Fibroblast of skin of right biceps (primary cell): ENCODE measurements around the gene SMIM14.
"Not testable (repeated sequence)": the region's sequence is repeated elsewhere in the genome, so short reads cannot be mapped to it uniquely, and the experiment has no call there.

ENCODE experiments used
- DNase-seq: peaks from one replicate; pipeline ENCODE4 v3.0.0-alpha.2; 2013

SMIM14 gene

DNA sequence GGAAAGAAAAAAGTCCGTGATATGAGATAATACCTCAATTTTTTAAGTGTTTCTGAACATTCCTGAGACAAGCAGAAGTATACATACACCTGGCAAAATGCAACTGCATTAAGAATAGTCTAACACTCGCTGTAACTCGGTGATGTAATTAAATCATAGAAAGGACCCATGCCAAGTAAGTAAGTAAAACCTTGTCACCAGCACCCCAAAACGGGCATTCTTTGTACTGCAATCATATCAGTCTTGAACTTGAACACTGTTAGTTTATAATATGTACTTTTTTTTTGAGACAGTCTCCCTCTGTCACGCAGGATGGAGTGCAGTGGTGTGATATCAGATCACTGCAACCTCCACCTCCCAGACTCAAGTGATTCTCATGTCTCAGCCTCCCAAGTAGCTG is 47.4 kb downstream of the SMIM14 start:
- DNase-seq, result no peak

DNA sequence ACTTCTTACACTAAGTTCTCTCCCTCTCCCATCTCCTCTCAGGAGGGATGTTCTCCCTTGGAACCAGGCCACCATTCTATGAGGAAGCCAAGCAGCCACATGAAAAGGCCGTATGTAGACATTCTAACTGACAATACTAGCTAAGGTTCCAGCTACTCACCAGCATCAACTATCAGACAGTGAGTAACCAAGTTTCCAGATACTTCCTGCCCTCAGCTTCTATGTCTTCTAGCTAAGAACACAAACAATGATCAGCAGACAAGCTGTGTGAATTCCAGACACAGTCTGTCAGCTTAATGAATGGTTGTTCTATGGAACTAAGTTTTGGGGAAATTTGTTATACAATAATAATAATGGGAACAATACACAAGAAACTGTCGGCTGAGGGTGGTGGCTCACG is 50.8 kb downstream of the SMIM14 start:
- peak; percentile 66 for DNase-seq

DNA sequence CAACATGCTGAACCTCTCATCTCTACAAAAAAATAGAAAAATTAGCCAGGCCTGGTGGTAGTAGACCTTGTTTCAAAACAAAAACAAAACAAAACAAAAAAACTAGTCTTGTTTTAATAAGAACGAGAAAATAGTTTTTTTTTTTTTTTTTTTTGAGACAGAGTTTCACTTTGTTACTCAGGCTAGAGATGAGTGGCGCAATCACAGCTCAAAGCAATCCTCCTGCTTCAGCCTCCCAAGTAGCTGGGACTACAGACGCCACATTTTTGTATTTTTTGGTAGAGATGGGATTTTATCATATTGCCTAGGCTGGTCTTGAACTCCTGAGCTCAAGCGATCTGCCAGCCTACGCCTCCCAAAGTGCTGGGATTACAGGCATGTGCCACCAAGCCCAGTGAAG is 63.7 kb downstream of the SMIM14 start:
- no peak for DNase-seq

DNA sequence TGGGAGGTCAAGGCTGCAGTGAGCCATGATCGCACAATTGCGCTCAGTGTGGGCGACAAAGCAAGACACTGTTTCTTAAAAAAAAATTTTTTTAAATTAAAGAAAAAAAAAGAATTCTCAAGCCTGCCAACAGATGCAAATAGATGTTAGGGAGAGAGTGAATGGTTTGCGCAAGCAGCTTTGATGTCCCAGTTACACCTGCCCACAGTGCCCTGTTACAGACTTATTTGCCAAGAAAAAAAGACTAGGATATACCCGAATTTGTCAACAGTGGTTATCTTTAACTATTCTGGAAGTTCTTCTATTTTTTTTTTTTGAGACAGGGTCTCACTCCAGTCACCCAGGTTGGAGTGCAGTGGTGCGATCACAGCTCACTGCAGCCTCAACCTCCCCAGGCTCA is 67.2 kb downstream of the SMIM14 start:
- DNase-seq, result no peak

DNA sequence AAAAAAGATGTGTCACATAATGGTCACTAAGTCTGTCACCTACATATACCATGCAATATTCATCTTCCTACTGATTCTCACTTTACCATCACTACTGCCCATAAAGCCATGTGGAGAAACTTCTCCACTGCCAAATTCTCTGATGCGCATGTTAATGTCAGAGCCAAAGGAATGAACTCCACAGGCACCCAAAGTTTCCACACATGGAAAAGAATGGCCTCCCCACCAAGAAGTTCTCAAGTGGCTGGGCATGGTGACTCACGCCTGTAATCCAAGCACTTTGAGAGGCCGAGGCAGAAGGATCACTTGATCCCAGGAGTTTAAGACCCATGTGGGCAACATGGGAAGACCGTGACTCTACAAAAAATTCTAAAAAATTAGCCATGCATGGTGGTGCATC is 67.6 kb downstream of the SMIM14 start:
- DNase-seq, result peak; percentile 12

DNA sequence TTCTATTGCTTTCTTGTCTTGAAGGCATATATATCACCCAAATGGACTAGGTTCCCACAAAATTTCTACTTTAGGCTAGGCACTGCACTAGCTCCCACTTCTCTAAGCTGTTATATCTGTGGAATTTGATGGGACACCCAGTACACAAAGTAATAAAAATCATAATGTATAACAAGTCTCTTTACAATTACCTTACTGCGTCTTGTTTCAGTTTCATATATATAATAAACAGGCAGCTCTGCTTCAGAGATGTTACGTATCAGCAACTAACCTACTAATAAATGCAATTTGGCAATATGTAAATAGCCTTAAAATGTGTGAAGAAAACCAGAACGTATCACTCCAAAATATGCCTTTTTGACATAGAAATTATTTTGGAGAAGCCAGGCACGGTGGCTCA is 69.5 kb downstream of the SMIM14 start:
- DNase-seq, result no peak

DNA sequence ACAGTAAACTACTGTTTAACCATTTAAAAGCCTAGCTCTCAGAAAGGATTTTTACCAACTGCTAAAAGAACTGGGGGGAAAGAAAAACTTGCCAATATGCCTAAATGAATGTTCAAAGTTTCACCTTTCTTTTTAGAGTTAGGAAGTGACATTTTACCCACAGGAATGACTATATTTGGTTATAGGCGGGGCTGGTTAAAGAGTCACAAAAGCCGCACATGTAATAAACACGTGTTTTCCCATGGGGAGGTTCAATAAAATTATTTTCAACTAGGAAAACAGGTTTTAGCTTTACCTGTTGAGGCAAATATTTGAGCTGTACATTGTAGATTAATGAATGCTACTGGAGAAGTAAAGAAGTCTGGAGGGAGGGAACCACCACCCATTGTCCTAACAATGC is 69.9 kb downstream of the SMIM14 start:
- no peak for DNase-seq

DNA sequence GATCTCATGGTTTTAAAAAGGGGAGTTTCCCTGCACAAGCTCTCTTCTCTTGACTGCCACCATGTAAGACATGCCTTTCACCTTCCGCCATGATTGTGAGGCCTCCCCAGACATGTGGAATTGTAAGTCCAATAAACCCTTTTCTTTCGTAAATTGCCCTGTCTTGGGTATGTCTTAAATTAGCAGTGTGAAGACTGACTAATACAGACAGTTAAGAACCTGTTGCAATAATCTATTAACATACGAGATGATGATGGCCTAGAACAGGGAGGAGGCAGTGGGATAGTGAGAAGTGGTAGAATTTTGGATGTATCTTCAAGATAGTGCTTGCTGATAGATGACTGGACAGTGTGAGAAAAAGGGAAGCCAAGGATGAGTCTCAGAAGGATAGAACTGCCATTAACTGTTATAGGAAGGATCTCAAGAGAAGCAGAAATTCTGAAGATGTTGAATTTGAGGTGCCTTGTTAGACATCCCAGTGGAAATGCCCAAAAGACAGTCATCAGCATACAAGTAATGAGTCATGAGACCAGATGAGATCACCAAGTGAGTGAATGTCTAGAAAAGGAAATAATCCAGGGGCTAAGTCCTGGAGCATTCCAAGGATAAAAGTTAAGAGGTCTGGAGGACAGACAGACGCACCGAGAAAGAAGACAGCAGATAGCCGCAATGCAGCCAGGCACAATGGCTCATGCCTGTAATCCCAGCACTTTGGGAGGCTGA is 72.6 kb downstream of the SMIM14 start:
- peak; percentile 92 for DNase-seq

DNA sequence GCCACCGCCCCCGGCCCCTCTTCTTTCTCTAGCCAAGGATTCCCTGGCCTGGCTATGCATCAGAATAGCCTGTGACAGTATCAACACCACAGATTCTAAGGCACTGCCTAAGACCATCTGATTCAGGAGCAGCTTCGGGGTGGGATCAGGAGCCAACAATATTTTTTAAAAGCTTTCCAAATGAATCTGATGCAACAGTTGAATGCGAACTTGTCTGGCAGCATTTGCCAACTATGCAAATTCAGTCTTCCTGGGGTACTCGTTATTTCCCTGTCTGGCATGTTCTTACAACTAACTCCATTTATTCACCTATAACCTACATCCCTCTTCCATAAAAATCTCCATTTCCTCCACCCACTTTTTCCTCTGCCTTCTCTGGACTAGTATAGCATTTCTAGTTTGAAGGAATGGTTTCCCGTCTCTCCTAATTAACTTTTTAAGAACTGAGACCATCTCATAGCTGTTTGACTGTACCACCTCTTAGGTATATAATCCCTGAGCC is 75.3 kb downstream of the SMIM14 start:
- no peak for DNase-seq

DNA sequence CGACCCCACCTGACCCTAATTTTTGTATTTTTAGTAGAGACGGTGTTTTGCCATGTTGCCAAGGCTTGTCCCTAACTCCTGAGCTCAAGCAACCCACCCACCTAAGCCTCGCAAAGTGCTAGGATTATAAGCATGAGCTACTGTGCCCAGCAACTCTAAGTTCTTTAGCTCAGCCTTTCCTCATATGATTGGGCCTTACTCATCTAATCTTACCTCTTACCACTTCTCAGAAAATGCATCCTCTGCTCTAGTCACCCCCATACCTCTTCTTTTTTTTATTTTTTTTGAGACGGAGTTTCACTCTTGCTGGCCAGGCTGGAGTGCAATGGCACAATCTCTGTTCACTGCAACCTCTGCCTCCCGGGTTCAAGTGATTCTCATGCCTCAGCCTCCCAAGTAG is 75.9 kb downstream of the SMIM14 start:
- no peak for DNase-seq

DNA sequence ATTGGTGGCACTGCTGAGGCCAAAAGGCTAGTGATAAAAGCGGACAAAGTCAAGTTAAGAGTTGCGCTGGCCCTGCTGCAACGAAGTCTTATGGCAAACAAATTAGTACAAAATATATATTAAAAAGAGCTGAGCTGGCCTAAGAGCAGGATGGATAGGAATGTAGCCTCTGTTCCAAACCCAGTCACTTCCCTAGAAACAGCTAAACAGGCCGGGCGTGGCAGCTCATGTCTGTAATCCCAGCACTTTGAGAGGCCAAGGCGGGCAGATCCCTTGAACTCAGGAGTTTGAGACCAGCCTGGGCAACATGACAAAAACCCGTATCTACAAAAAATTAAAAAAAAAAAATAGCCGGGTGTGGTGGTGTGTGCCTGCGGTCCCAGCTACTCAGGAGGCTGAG is 79.0 kb downstream of the SMIM14 start:
- DNase-seq, result no peak

DNA sequence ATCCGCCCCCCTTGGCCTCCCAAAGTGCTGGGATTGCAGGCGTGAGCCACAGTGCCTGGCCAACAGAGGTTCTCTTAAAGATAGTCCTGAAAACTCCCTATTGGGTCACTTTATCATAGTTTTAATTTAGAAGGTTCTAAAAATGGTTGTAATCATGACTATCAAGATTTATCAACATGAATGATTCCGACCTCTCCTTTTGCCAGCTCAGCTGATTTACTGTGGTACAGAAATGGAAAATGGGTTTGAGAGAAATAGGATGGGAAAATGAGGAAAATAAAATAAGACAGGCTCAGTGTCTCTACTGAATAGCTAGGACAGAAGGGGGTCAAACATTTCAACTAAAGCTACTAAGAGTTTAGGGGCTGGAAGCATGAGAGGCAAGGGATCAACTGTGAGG is 83.2 kb downstream of the SMIM14 start:
- no peak for DNase-seq

DNA sequence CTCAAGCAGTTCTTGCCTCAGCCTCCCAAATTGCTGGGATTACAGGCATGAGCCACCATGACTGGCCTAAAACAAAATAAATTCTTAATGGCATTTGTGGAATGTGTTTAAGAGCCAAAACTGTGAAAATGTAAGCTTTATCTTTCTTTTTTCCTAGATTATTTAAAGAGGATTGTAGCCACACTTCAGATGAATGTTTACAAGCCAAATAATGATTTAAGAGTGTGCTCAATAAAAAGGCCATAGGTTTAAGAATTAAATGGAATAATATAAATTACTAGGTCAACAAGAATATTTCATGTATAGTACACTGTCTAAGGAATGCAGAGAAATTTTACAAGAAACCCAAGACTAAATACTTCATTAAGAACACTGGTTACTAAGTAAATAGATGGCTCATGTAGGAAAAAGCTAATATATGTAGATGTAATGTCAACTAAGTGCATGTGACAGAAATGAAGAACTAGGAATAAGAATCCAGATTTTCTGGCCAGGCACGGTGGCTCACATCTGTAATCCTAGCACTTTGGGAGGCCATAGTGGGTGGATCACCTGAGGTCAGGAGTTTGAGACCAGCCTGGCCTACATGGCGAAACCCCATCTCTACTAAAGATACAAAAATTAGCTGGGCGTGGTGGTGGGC is 90.1 kb downstream of the SMIM14 start:
- peak; percentile 56 for DNase-seq

DNA sequence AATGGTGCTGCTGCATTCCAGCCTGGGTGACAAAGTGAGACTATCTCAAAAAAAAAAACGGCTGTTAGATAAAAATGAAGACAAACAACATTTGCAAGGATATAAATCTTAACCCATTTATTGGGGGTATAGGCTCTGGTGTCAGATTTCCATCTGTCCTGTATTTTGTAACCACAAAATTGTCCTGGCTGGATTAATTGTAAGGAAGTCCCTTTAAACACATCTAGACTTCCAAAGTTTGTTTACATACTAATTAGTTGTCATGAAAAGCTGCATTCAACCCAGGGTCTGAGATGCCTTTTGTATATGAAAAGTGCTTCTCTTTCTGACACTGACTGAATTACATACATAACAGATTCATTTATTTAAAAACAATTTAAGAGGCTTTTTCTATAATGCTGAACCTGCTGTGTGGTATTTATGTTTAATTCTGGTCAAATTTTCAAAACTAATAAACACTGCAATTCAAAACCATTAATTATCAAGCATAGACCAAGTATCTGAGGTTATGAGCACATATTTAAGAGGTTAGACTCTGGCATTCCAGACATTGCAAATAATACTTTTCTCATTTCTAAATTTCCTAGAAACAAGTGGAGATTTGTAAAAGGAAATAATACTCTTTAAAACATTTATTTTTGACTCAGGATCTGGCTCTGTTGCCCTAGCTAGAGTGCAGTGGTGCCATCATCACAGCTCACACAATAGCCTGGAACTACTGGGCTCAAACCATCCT is 93.9 kb downstream of the SMIM14 start:
- peak; percentile 37 for DNase-seq

DNA sequence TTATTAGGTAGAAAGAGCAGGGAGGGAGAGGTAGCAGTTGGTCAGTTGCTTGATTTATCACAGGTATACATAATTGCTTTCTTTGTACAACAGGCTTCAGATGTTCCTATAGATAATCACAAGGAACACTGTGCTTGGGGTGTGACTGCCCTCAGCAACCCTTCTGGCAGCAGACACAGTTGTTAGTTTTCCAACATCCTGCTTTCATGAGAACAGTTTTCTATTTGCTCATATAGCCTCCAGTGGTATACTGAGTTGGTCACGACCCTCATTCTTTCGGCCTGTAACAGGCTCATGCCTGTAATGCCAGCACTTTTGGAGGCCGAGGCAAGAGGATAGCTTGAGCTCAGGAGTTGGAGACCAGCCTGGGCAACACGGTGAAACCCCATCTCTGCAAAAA is 94.6 kb downstream of the SMIM14 start:
- DNase-seq, result not testable (repeated sequence)

DNA sequence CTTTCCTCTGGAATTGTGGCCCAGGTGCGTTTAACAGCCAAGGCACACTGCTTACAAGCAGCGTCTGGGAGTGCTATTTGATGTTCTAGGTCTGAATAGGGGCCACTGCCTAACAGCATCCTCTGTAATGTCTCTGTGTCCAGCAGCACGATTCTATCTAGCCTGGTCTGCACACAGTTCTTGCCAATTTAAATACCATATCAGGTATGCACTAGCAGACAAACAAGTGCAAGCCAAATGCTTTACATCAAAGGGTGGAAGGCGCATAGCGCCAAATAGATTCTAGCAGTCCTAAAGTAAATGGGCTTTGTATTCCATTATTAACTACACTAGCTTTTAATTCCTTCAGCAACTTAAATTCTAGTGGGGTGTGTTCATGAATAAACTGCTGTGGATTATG is 95.6 kb downstream of the SMIM14 start:
- no peak for DNase-seq

DNA sequence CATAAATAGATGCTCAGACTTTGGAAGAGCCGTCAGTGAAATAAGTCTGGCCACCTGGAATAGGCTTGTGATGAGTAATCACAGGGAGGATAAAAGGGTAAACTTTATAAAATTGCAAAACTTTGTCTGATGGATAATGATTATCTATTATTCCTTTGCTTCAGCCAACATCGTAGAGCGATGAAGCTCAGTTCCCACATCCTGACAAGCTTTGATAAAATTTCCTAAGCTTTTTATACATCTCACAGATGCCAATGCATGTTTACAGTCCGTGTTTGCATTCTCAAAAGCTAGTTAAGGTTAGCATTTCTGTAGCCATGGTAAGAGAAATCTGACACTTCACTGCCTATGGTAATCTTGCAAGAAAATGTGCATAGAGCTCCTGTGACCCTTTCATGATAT is 96.1 kb downstream of the SMIM14 start:
- no peak for DNase-seq

DNA sequence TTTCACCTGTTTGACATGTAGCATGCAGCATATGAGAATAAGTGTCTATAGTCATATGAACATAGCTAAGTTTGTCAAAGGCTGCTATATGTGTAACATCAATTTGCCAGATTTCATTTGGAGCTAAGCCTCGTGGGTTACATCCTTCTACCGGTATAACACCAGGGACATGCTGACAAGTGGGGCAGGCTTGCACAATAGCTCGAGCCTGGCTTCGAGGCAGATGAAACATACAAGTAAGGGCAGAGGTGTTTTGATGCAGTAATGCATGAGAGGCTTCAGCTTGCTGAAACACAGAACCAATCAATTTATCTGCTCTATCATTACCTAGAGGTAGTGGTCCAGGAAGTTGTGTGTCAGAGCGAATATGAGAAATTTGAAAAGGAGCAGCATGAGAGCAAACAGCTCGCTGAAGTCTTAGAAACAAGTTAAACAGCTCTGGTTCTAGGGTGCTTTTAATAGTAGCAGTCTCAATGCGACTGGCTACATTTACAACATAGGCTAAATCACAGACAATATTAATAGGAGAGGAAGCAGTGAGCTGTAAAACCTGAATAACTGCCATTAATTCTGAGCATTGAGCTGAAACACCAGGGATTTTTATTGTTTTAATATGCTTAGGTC is 96.6 kb downstream of the SMIM14 start:
- no peak for DNase-seq

DNA sequence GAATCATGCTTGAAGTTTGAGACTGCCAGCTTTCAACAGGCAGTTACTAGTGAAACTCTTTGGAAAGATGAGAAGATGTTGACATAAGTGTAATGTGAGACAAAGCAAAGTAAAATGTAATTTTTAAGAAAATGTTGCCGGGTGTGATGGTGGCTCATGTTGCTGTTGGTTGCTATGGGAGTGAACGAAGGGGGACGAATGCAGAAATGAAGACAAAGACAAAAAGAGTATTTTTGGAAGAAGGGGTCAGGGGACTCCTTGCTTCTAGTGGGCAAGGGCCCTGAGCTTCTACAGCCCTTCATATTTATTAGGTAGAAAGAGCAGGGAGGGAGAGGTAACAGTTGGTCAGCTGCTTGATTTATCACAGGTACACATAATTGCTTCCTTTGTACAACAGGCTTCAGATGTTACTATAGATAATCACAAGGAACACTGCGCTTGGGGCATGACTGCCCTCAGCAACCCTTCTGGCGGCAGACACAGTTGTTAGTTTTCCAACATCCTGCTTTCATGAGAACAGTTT is 99.5 kb downstream of the SMIM14 start:
- DNase-seq, result no peak

DNA sequence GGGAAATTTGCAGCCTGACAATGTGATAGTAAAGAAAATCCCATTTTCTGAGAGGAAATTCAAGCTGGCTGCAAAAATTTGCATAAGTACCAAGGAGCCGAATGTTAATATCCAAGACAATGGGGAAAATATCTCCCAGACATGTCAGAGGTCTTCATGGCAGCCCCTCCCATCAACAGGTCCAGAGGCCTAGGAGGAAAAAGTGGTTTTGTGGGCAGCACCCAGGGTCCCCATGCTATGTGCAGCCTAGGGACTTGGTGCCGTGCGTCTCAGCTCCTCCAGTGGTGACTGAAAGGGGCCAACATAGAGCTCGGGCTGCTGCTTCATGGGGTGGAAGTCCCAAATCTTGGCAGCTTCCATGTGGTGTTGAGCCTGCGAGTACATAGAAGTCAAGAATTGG is 105.1 kb downstream of the SMIM14 start:
- DNase-seq, result no peak

DNA sequence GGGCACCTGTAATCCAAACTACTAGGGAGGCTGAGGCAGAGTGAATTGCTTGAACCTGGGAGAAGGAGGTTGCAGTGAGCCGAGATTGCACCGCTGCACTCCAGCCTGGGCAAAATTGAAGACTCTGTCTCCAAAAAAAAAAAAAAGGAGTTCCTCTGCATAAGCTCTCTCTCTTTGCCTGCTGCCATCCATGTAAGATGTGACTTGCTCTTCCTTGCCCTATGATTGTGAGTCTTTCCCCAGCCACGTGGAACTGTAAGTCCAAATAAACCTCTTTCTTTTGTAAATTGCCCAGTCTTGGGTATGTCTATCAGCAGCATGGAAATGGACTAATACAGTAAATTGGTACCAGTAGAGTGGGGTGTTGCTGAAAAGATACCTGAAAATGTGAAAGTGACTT is 106.4 kb downstream of the SMIM14 start:
- not testable (repeated sequence) for DNase-seq

DNA sequence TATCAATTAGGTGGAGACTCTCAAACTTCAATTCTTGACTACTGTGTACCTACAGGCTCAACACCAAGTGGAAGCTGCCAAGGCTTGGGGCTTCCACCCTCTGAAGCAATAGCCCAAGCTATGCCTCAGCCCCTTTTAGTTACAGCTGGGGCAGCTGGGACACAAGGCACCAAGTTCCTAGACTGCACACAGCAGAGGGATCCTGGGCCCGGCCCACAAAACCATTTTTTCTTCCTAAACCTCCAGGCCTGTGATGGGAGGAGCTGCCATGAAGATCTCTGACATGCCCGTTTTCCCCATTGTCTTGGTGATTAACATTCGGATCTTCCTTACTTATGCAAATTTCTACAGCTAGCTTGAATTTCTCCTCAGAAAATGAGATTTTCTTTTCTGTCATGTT is 108.0 kb downstream of the SMIM14 start:
- no peak for DNase-seq

DNA sequence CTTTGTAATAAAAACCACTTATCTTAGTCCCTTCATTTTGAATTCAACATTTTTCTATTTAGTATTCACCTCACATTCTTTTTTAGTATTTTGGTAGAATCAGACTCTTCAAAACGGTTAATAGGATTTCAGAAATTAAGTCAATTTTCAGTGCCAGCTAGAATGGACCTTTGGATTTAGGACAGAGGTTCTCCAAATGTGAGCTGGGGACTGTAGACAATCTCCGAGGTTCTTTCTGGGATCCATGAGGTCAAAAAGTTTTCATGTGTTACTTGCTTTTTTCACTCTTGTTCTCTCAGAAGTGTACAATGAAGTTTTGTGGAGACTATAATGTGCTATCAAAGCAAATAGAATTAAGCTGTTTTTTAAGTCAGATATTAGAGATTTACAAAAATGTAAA is 109.1 kb downstream of the SMIM14 start:
- no peak for DNase-seq
